K562 (cell line): ENCODE measurements around the gene AARSD1. TPM values are rescaled to one million over a fixed set of nuclear protein-coding genes. Genes with fewer than 3 reads are reported as not detected.

Experiments used
- ARID1B ChIP-seq: fragments of 450-650 bp; IDR thresholded peaks from 2 replicates; pipeline ENCODE4 v1.6.1; 2016; ENCODE audit warnings: antibody characterized with exemption, mild to moderate bottlenecking, inconsistent platforms
- BRD4 ChIP-seq: fragments of 200-600 bp; sonication (generic); IDR thresholded peaks from 2 replicates; pipeline ENCODE4 v1.6.1; 2017; ENCODE audit warnings: inconsistent platforms
- CBFA2T3 ChIP-seq: fragments of 450-650 bp; IDR thresholded peaks from 2 replicates; pipeline ENCODE4 v1.6.1; 2017
- CBFB ChIP-seq: sonication (generic); formaldehyde crosslinking; IDR thresholded peaks from 2 replicates; pipeline ENCODE4 v1.4.0; 2020; ENCODE audit warnings: mild to moderate bottlenecking, missing genetic modification reagents
- ELF1 ChIP-seq: fragments of 200-800 bp; sonication (Bioruptor generic); IDR thresholded peaks from 2 replicates; pipeline ENCODE4 v1.6.1; 2016; ENCODE audit warnings: missing genetic modification characterization, missing compliant biosample characterization
- ESRRA ChIP-seq: fragments of 450-650 bp; IDR thresholded peaks from 2 replicates; pipeline ENCODE4 v1.6.1; 2014; ENCODE audit warnings: low read depth, mild to moderate bottlenecking, moderate library complexity, borderline replicate concordance
- KDM1A ChIP-seq, 2 experiments: fragments of 450-650 bp; IDR thresholded peaks; 2 replicates each; pipeline ENCODE4 v1.6.1; 2016; ENCODE audit warnings: mild to moderate bottlenecking in 2 of 2
- LARP7 ChIP-seq: fragments of 450-650 bp; IDR thresholded peaks from 2 replicates; pipeline ENCODE4 v1.6.1; 2016
- MEIS2 ChIP-seq: fragments of 450-650 bp; IDR thresholded peaks from 2 replicates; pipeline ENCODE4 v1.6.1; 2014; ENCODE audit warnings: mild to moderate bottlenecking; ENCODE audit not compliant: partially characterized antibody
- NBN ChIP-seq: fragments of 450-650 bp; IDR thresholded peaks from 2 replicates; pipeline ENCODE4 v1.6.1; 2016; ENCODE audit warnings: low read depth, mild to moderate bottlenecking
- NRF1 ChIP-seq, 2 experiments: fragments of 450-650 bp; IDR thresholded peaks in 1 of 2; conservative IDR thresholded peaks in 1 of 2; 2 replicates each; pipeline ENCODE4 v1.6.1; 2014; ENCODE audit warnings: mild to moderate bottlenecking in 2 of 2
- RAD21 ChIP-seq, 2 experiments: fragments of 250-450 bp in 1 of 2; fragments of 450-650 bp in 1 of 2; sonication (Bioruptor Pico) in 1 of 2; formaldehyde crosslinking in 1 of 2; IDR thresholded peaks in 1 of 2; conservative IDR thresholded peaks in 1 of 2; 2 replicates each; pipeline versions ENCODE4 v1.4.0 to v1.8.0; 2020 to 2022; ENCODE audit warnings: mild to moderate bottlenecking in 2 of 2, moderate library complexity in 1 of 2
- SMARCA5 ChIP-seq: fragments of 450-650 bp; IDR thresholded peaks from 2 replicates; pipeline ENCODE4 v1.6.1; 2016
- ZNF324 ChIP-seq: fragments of 250-450 bp; sonication (Bioruptor Pico); IDR thresholded peaks from 2 replicates; pipeline ENCODE4 v1.4.0; 2020; ENCODE audit warnings: mild to moderate bottlenecking
- polyA plus RNA-seq, 8 experiments: library from polyadenylated mRNA; depleted of rRNA in 4 of 8; stranded (reverse) in 5 of 8; unstranded in 3 of 8; fragments of >200 nt; fragmentation: Nextera tagmentation in 2 of 8; fragmentation: Illumina TruSeq in 1 of 8; extraction: Ambion mirVana in 2 of 8; extraction: Trizol in 1 of 8; gene quantifications; 2 replicates each; pipeline versions ENCODE4 v1.2.1 to v1.2.3, GENCODE V29; 2011 to 2014; ENCODE audit warnings: inconsistent platforms in 1 of 8, missing spikeins in 1 of 8
- total RNA-seq, 7 experiments: library from RNA; depleted of rRNA in 6 of 7; stranded (reverse); fragments of >200 nt in 6 of 7; fragmentation: Illumina TruSeq in 2 of 7; extraction: Trizol in 2 of 7; gene quantifications; 2 replicates each; pipeline versions ENCODE4 v1.2.1 to v1.2.3, GENCODE V29; 2011 to 2021; ENCODE audit warnings: low replicate concordance in 1 of 7
- TF ChIP-seq, protein P1 (sequence below): fragments of 150-350 bp; IDR thresholded peaks from 2 replicates; pipeline ENCODE4 v1.6.1; 2014; ENCODE audit warnings: low read depth, mild to moderate bottlenecking, low read length, borderline replicate concordance
- TF ChIP-seq, protein P2 (sequence below), 2 experiments: IDR thresholded peaks; 2 replicates each; pipeline ENCODE4 v1.6.1; 2011; ENCODE audit warnings: borderline replicate concordance in 1 of 2, control low read depth in 1 of 2, low read depth in 1 of 2, low read length in 1 of 2, mild to moderate bottlenecking in 1 of 2, mixed read lengths in 1 of 2, moderate library complexity in 1 of 2; ENCODE audit not compliant: insufficient read depth in 1 of 2, insufficient read length in 1 of 2, poor library complexity in 1 of 2, severe bottlenecking in 1 of 2; ENCODE audit errors: extremely low read depth in 1 of 2
- TF ChIP-seq, protein P3 (sequence below): fragments of 450-650 bp; formaldehyde crosslinking; IDR thresholded peaks from 2 replicates; pipeline ENCODE4 v1.4.0; 2022; ENCODE audit warnings: mild to moderate bottlenecking, moderate library complexity
- TF ChIP-seq, protein P4 (sequence below): sonication (generic); formaldehyde crosslinking; IDR thresholded peaks from 2 replicates; pipeline ENCODE4 v1.8.1; 2023; ENCODE audit warnings: mild to moderate bottlenecking, missing genetic modification reagents
- TF ChIP-seq, protein P5 (sequence below): fragments of 450-650 bp; IDR thresholded peaks from 2 replicates; pipeline ENCODE4 v1.6.1; 2016; ENCODE audit warnings: low read depth, mild to moderate bottlenecking, moderate library complexity
- TF ChIP-seq, protein P6 (sequence below): fragments of 250-450 bp; sonication (Bioruptor Pico); IDR thresholded peaks from 2 replicates; pipeline ENCODE4 v1.5.0; 2021

Gene AARSD1
- total and polyA plus RNA-seq, 9 of the 15 experiments (the other 6 are each of a cell fraction or from before 2014, with no cell fraction given), result 51.7 to 98.5 (median 68.6) TPM

DNA sequence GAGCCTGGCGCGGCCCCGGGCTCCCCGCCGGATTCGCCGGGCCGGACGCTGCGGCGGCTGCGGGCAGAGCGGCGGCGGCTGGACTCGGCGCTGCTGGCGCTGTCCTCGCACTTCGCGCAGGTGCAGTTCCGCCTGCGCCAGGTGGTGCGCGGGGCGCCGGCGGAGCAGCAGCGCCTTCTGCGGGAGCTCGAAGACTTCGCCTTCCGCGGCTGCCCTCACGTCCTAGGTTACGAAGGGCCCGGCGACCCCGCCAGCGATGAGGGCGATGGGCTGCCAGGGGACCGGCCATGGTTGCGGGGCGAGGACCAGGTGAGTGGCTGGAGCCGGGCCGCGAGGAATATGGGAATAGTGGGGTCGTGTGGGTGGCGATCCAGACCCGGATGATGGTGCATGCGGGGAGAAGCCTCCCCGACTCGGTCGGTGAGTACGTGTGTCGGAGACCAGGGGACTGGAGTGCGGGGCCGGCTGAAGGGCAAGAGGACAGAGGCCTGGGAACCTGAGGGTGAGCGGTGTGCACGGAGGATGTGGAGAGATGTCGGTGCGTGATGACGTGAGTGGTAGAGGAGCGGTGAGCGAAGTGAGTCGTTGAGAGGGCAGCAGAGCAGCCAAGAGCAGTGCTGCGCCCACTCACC is 16.6 kb upstream of the AARSD1 start (continued):
- TF ChIP-seq MEIS2, result peak; percentile 37
- TF ChIP-seq, protein P1, sequence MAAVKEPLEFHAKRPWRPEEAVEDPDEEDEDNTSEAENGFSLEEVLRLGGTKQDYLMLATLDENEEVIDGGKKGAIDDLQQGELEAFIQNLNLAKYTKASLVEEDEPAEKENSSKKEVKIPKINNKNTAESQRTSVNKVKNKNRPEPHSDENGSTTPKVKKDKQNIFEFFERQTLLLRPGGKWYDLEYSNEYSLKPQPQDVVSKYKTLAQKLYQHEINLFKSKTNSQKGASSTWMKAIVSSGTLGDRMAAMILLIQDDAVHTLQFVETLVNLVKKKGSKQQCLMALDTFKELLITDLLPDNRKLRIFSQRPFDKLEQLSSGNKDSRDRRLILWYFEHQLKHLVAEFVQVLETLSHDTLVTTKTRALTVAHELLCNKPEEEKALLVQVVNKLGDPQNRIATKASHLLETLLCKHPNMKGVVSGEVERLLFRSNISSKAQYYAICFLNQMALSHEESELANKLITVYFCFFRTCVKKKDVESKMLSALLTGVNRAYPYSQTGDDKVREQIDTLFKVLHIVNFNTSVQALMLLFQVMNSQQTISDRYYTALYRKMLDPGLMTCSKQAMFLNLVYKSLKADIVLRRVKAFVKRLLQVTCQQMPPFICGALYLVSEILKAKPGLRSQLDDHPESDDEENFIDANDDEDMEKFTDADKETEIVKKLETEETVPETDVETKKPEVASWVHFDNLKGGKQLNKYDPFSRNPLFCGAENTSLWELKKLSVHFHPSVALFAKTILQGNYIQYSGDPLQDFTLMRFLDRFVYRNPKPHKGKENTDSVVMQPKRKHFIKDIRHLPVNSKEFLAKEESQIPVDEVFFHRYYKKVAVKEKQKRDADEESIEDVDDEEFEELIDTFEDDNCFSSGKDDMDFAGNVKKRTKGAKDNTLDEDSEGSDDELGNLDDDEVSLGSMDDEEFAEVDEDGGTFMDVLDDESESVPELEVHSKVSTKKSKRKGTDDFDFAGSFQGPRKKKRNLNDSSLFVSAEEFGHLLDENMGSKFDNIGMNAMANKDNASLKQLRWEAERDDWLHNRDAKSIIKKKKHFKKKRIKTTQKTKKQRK, result no peak
- 0 out of 2 replicates have a peak, but pooled peaks have one; percentile 27 for TF ChIP-seq CBFB (CRISPR knock-in tag)
- TF ChIP-seq, protein P2, sequence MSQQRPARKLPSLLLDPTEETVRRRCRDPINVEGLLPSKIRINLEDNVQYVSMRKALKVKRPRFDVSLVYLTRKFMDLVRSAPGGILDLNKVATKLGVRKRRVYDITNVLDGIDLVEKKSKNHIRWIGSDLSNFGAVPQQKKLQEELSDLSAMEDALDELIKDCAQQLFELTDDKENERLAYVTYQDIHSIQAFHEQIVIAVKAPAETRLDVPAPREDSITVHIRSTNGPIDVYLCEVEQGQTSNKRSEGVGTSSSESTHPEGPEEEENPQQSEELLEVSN (IDR thresholded peaks at IDR 0.05; ENCODE audit: borderline replicate concordance in 1 of 2, extremely low read depth in 1 of 2, insufficient read depth in 1 of 2, insufficient read length in 1 of 2, low read depth in 1 of 2, low read length in 1 of 2, poor library complexity in 1 of 2, severe bottlenecking in 1 of 2), result peak; percentile 85 to 98
- TF ChIP-seq LARP7, result peak; percentile 63; the same call in 1 of the 2 replicates
- 0 out of 2 replicates have a peak, but pooled peaks have one; percentile 10 for TF ChIP-seq CBFA2T3
- TF ChIP-seq, protein P3, sequence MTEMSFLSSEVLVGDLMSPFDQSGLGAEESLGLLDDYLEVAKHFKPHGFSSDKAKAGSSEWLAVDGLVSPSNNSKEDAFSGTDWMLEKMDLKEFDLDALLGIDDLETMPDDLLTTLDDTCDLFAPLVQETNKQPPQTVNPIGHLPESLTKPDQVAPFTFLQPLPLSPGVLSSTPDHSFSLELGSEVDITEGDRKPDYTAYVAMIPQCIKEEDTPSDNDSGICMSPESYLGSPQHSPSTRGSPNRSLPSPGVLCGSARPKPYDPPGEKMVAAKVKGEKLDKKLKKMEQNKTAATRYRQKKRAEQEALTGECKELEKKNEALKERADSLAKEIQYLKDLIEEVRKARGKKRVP, result no peak
- TF ChIP-seq ZNF324 (CRISPR knock-in tag), result no peak
- TF ChIP-seq NBN, result 0 out of 2 replicates have a peak, but pooled peaks have one; percentile 29
- TF ChIP-seq ARID1B, result no peak
- TF ChIP-seq, protein P4, sequence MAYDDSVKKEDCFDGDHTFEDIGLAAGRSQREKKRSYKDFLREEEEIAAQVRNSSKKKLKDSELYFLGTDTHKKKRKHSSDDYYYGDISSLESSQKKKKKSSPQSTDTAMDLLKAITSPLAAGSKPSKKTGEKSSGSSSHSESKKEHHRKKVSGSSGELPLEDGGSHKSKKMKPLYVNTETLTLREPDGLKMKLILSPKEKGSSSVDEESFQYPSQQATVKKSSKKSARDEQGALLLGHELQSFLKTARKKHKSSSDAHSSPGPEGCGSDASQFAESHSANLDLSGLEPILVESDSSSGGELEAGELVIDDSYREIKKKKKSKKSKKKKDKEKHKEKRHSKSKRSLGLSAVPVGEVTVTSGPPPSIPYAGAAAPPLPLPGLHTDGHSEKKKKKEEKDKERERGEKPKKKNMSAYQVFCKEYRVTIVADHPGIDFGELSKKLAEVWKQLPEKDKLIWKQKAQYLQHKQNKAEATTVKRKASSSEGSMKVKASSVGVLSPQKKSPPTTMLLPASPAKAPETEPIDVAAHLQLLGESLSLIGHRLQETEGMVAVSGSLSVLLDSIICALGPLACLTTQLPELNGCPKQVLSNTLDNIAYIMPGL (CRISPR knock-in tag), result peak; percentile 85
- peak; percentile 87 to 90 for TF ChIP-seq NRF1 (conservative IDR thresholded peaks at IDR 0.05 in 1 of 2, IDR thresholded peaks at IDR 0.05 in 1 of 2)
- no peak for TF ChIP-seq BRD4
- peak; percentile 68; the same call in 1 of the 2 replicates for TF ChIP-seq SMARCA5
- peak in 1 of 2 experiments; percentile 61; a peak in 2 of 4 replicates for TF ChIP-seq RAD21 (CRISPR knock-in tag; conservative IDR thresholded peaks at IDR 0.05 in 1 of 2, IDR thresholded peaks at IDR 0.05 in 1 of 2)
- TF ChIP-seq ELF1, result peak; percentile 62
- TF ChIP-seq, protein P5, sequence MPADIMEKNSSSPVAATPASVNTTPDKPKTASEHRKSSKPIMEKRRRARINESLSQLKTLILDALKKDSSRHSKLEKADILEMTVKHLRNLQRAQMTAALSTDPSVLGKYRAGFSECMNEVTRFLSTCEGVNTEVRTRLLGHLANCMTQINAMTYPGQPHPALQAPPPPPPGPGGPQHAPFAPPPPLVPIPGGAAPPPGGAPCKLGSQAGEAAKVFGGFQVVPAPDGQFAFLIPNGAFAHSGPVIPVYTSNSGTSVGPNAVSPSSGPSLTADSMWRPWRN, result no peak
- no peak for TF ChIP-seq KDM1A (IDR thresholded peaks at IDR 0.05)
- TF ChIP-seq ESRRA, result peak; percentile 81
- TF ChIP-seq, protein P6, sequence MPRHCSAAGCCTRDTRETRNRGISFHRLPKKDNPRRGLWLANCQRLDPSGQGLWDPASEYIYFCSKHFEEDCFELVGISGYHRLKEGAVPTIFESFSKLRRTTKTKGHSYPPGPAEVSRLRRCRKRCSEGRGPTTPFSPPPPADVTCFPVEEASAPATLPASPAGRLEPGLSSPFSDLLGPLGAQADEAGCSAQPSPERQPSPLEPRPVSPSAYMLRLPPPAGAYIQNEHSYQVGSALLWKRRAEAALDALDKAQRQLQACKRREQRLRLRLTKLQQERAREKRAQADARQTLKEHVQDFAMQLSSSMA (CRISPR knock-in tag), result no peak
